Parathyroid adenoma (tissue), 2 donors: ENCODE data around the gene POU5F1.

Source experiments
- H2AFZ ChIP-seq: fragments of 300-600 bp; sonication (generic); one replicate; pipeline ENCODE4 v1.7.0; 2017; ENCODE audit warnings: antibody characterized with exemption, mild to moderate bottlenecking
- H3K27ac ChIP-seq: fragments of 300-600 bp; sonication (generic); one replicate; pipeline ENCODE4 v1.7.0; 2017
- H3K27me3 ChIP-seq: fragments of 300-600 bp; sonication (generic); one replicate; pipeline ENCODE4 v1.7.0; 2017; ENCODE audit warnings: low read length; ENCODE audit not compliant: control insufficient read depth, insufficient read depth
- H3K36me3 ChIP-seq: fragments of 300-600 bp; sonication (generic); one replicate; pipeline ENCODE4 v1.7.0; 2017; ENCODE audit warnings: low read length; ENCODE audit not compliant: control insufficient read depth, insufficient read depth
- H3K4me1 ChIP-seq: fragments of 300-600 bp; sonication (generic); one replicate; pipeline ENCODE4 v1.7.0; 2017; ENCODE audit warnings: control low read depth
- H3K4me2 ChIP-seq: fragments of 300-600 bp; sonication (generic); one replicate; pipeline ENCODE4 v1.7.0; 2017; ENCODE audit warnings: low read length
- H3K4me3 ChIP-seq: fragments of 300-600 bp; sonication (generic); one replicate; pipeline ENCODE4 v1.7.0; 2017; ENCODE audit warnings: low read depth, low read length
- H3K79me2 ChIP-seq: fragments of 300-600 bp; sonication (generic); one replicate; pipeline ENCODE4 v1.7.0; 2017; ENCODE audit warnings: control low read depth
- H3K9ac ChIP-seq: fragments of 300-600 bp; sonication (generic); one replicate; pipeline ENCODE4 v1.7.0; 2017; ENCODE audit warnings: mild to moderate bottlenecking
- H3K9me3 ChIP-seq: fragments of 300-600 bp; sonication (generic); one replicate; pipeline ENCODE4 v1.7.0; 2017; ENCODE audit warnings: low read length; ENCODE audit not compliant: control insufficient read depth
- CTCF ChIP-seq: fragments of 300-600 bp; sonication (generic); IDR thresholded peaks from one replicate; pipeline ENCODE4 v1.7.0; 2017; ENCODE audit warnings: antibody characterized with exemption, mild to moderate bottlenecking
- donor health status: primary hyperparathyroidism.

Gene POU5F1

GRCh38 chr6:31128093-31128676 is 42.3 kb downstream of the POU5F1 start:
- H3K36me3 ChIP-seq = no peaks in the 10 kb centered on the region
- H3K4me1 ChIP-seq = peaks cover 26% of the 10 kb centered on the region
- no peak overlapping the region for H3K4me2 ChIP-seq
- TF ChIP-seq CTCF = peak; percentile 92
- H3K27ac ChIP-seq = no peak overlapping the region
- H3K9me3 ChIP-seq = no peaks in the 10 kb centered on the region
- peak overlapping the region; percentile 80 for H2AFZ ChIP-seq
- peaks cover 4% of the 10 kb centered on the region for H3K79me2 ChIP-seq
- no peak overlapping the region for H3K4me3 ChIP-seq
- no peaks in the 10 kb centered on the region for H3K27me3 ChIP-seq
- no peak overlapping the region for H3K9ac ChIP-seq

- Histone ChIP-seq H3K4me1 (peaks cover 42% of the 10 kb centered on the region), H3K27me3 (no peaks in the 10 kb centered on the region), H3K9me3 (no peaks in the 10 kb centered on the region), H3K9ac (no peak overlapping the region), H3K36me3 (no peaks in the 10 kb centered on the region), H3K4me2 (no peak overlapping the region), H3K27ac (no peak overlapping the region), H3K4me3 (no peak overlapping the region), H2AFZ (no peak overlapping the region), H3K79me2 (peaks cover 4% of the 10 kb centered on the region)
- no peak for TF ChIP-seq CTCF
These were observed 43.9 kb downstream of the POU5F1 start for GRCh38 chr6:31126396-31127175.

DNA sequence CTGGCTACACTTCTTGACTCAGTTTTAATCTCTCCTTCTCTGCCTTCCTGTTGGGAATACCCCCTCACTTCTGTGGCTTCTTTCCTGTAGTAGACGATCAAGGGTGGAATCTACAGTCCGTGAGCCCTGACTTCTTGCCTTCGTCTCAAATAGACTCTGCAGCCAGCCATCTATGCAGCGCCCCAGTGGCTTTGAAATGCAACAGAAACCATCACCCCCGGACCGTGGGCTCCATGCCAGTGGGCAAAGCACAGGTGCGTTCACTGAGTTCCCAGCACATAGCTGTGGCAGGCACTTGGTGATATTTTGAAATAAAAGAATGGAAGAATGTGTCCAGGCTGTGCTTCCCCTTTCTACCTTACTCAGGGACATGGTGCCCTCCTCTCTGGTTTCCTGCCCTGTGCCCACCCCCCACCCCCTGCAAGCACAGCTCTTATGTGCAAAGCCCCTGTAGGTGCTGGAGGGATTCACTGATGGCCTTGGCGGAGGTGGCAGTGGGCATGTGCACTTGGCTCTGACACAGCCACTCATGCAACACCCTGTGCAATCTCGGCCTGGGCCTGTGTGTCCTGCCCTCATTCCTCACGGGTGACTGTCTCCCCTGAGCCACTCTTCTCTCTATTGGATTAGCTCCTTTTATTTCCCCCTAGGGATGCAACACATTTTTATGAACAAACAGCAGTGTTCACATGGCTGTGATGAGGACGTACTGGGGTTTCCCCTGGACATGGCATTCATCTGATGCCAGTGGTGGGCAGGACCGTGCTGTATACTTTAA is 44.7 kb downstream of the POU5F1 start:
- H3K4me3 ChIP-seq = no peak overlapping the region
- H3K9me3 ChIP-seq = no peaks in the 10 kb centered on the region
- peak overlapping the region; percentile 79 for H2AFZ ChIP-seq
- H3K27ac ChIP-seq = peak overlapping the region; percentile 26
- H3K27me3 ChIP-seq = no peaks in the 10 kb centered on the region
- H3K9ac ChIP-seq = no peak overlapping the region
- H3K79me2 ChIP-seq = peaks cover 4% of the 10 kb centered on the region
- TF ChIP-seq CTCF = no peak
- H3K4me2 ChIP-seq = no peak overlapping the region
- peaks cover 48% of the 10 kb centered on the region for H3K4me1 ChIP-seq
- H3K36me3 ChIP-seq = no peaks in the 10 kb centered on the region

DNA sequence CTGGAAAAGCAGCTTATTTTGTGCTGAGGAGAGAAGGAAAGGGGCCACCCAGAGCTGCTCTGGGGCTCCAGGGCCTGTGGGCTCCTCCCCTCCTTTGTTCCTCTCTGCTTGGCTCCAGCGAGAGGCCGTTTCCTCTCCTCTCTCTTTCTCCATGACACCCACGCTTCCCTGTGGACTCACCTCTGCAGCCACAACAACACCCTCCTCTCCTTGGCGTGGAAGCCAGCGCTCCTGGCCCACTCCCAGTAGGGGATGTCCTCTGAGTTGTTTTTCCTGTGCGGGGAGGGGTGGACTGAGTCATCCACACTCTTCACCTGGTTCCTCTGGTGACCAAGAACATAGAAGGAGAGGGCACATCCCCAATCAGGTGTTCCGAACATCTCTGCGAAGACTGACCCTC is 45.3 kb downstream of the POU5F1 start:
- Histone ChIP-seq H3K4me1 (peaks cover 48% of the 10 kb centered on the region), H3K27ac (peak overlapping the region; percentile 26), H3K9ac (no peak overlapping the region), H3K9me3 (no peaks in the 10 kb centered on the region), H3K79me2 (peaks cover 4% of the 10 kb centered on the region), H2AFZ (peak overlapping the region; percentile 79), H3K4me2 (no peak overlapping the region), H3K4me3 (no peak overlapping the region), H3K27me3 (no peaks in the 10 kb centered on the region), H3K36me3 (no peaks in the 10 kb centered on the region)
- no peak for TF ChIP-seq CTCF
